HepG2 (cell line): ENCODE results near the gene HDAC10.

Experiments
- GABPB1 ChIP-seq: IDR thresholded peaks from 2 replicates; pipeline ENCODE4 v1.6.1; 2016; ENCODE audit warnings: mild to moderate bottlenecking, missing genetic modification reagents, moderate library complexity, missing compliant biosample characterization
- POLR2G ChIP-seq: fragments of 200-400 bp; formaldehyde crosslinking; IDR thresholded peaks from 2 replicates; pipeline ENCODE4 v1.6.1; 2018; ENCODE audit warnings: mild to moderate bottlenecking, low read depth, low read length, moderate library complexity
- ZNF850 ChIP-seq: sonication (generic); formaldehyde crosslinking; conservative IDR thresholded peaks from 2 replicates; pipeline ENCODE4 v1.9.0; 2021; ENCODE audit warnings: mild to moderate bottlenecking, missing genetic modification reagents
- TF ChIP-seq, protein P1 (sequence below): fragments of 450-650 bp; IDR thresholded peaks from 2 replicates; pipeline ENCODE4 v1.6.1; 2017; ENCODE audit warnings: mild to moderate bottlenecking

DNA sequence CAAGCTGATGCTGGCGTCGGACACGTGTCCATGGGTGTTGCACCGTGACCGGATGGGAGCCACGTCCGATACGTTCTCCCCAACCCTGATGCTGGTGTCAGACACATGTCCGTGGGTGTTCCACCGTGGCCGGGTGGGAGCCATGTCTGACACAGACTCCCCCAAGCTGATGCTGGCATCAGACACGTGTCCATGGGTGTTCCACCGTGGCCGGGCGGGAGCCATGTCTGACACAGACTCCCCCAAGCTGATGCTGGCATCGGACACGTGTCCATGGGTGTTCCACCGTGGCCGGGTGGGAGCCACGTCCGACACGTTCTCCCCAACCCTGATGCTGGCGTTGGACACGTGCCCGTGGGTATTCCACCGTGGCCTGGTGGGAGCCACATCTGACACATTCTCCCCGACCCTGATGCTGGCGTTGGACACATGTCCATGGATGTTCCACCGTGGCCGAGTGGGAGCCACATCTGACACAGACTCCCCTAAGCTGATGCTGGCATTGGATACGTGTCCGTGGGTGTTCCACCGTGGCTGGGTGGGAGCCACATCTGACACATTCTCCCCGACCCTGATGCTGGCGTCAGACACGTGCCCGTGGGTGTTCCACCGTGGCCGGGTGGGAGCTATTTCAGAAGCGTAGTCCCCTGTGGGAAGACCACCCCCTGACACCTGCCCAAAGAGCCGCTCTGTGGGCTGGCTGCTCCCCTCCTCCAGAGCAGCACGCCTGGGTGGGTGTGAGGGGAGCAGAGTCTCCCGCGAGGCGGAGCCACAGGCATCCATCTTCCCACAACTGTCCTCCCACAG is 30.3 kb downstream of the HDAC10 start:
- TF ChIP-seq, protein P1, sequence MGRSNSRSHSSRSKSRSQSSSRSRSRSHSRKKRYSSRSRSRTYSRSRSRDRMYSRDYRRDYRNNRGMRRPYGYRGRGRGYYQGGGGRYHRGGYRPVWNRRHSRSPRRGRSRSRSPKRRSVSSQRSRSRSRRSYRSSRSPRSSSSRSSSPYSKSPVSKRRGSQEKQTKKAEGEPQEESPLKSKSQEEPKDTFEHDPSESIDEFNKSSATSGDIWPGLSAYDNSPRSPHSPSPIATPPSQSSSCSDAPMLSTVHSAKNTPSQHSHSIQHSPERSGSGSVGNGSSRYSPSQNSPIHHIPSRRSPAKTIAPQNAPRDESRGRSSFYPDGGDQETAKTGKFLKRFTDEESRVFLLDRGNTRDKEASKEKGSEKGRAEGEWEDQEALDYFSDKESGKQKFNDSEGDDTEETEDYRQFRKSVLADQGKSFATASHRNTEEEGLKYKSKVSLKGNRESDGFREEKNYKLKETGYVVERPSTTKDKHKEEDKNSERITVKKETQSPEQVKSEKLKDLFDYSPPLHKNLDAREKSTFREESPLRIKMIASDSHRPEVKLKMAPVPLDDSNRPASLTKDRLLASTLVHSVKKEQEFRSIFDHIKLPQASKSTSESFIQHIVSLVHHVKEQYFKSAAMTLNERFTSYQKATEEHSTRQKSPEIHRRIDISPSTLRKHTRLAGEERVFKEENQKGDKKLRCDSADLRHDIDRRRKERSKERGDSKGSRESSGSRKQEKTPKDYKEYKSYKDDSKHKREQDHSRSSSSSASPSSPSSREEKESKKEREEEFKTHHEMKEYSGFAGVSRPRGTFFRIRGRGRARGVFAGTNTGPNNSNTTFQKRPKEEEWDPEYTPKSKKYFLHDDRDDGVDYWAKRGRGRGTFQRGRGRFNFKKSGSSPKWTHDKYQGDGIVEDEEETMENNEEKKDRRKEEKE, result no peak
- TF ChIP-seq GABPB1 (CRISPR knock-in tag) (no peak), POLR2G (0 out of 2 replicates have a peak, but pooled peaks have one; percentile 22), ZNF850 (CRISPR knock-in tag) (no peak)
